HEK293 (cell line): ENCODE data around the gene LYL1.

ENCODE experiments used
- CTCF ChIA-PET: fragments of 350-600 bp; formaldehyde crosslinking; extraction: SDS; loops from one replicate; lab custom pipeline; 2021; ENCODE audit warnings: antibody characterized with exemption; lab: Yijun Ruan, JAX
- POLR2A ChIA-PET: fragments of 300-600 bp; formaldehyde crosslinking; extraction: SDS; loops from one replicate; lab custom pipeline; 2020; ENCODE audit warnings: antibody characterized with exemption, inconsistent platforms; lab: Yijun Ruan, JAX
- H3K27ac ChIP-seq: fragments of 200-500 bp; sonication (Bioruptor generic); 2 replicates; pipeline ENCODE4 v1.5.1; 2014; ENCODE audit warnings: low read depth, low read length, control low read depth, inconsistent platforms; ENCODE audit errors: extremely low read depth
- H3K36me3 ChIP-seq, 2 experiments: fragments of 200-500 bp in 1 of 2; sonication (Bioruptor generic) in 1 of 2; 1 replicate in 1 of 2; 2 replicates in 1 of 2; pipeline ENCODE4 v1.5.1; 2014 to 2017; ENCODE audit warnings: inconsistent platforms in 2 of 2, low read length in 2 of 2; ENCODE audit not compliant: control insufficient read depth in 2 of 2, insufficient read depth in 1 of 2
- H3K4me1 ChIP-seq: fragments of 200-500 bp; sonication (Bioruptor generic); 2 replicates; pipeline ENCODE4 v1.5.1; 2014; ENCODE audit warnings: mild to moderate bottlenecking, low read length, inconsistent platforms; ENCODE audit not compliant: control insufficient read depth, insufficient read depth
- H3K4me3 ChIP-seq: 2 replicates; pipeline ENCODE4 v1.5.1; 2011; ENCODE audit warnings: low read depth, mild to moderate bottlenecking, control low read depth, low read length, moderate library complexity
- H3K9me3 ChIP-seq: fragments of 200-500 bp; sonication (Bioruptor generic); 2 replicates; pipeline ENCODE4 v1.5.1; 2014; ENCODE audit warnings: low read depth, low read length, inconsistent platforms; ENCODE audit not compliant: control insufficient read depth, insufficient read depth
- ATF2 ChIP-seq: fragments of 450-650 bp; formaldehyde crosslinking; IDR thresholded peaks from 2 replicates; pipeline ENCODE4 v1.5.1; 2016; ENCODE audit warnings: missing biosample characterization, missing genetic modification characterization, low read depth
- ELK4 ChIP-seq: IDR thresholded peaks from 2 replicates; pipeline ENCODE4 v1.6.1; 2011; ENCODE audit warnings: mild to moderate bottlenecking, low read depth, low read length, borderline replicate concordance
- GLIS1 ChIP-seq: fragments of 450-650 bp; formaldehyde crosslinking; IDR thresholded peaks from 2 replicates; pipeline ENCODE4 v1.5.1; 2016; ENCODE audit warnings: missing biosample characterization, missing genetic modification characterization
- HOXA7 ChIP-seq: sonication (generic); formaldehyde crosslinking; IDR thresholded peaks from 2 replicates; pipeline ENCODE4 v1.8.1; 2022; ENCODE audit warnings: missing genetic modification reagents, borderline replicate concordance
- IKZF3 ChIP-seq: fragments of 450-650 bp; IDR thresholded peaks from 2 replicates; pipeline ENCODE4 v1.5.0; 2018; ENCODE audit warnings: missing biosample characterization, mild to moderate bottlenecking, missing genetic modification characterization, moderate library complexity
- KLF7 ChIP-seq: fragments of 450-650 bp; formaldehyde crosslinking; IDR thresholded peaks from 2 replicates; pipeline ENCODE4 v1.5.1; 2016; ENCODE audit warnings: missing biosample characterization, missing genetic modification characterization, borderline replicate concordance
- MYNN ChIP-seq: fragments of 450-650 bp; formaldehyde crosslinking; IDR thresholded peaks from 2 replicates; pipeline ENCODE4 v1.5.1; 2016; ENCODE audit warnings: missing biosample characterization, missing genetic modification characterization, borderline replicate concordance
- OSR2 ChIP-seq: fragments of 450-650 bp; formaldehyde crosslinking; IDR thresholded peaks from 2 replicates; pipeline ENCODE4 v1.5.1; 2016; ENCODE audit warnings: missing biosample characterization, missing genetic modification characterization
- PRDM1 ChIP-seq: fragments of 450-650 bp; formaldehyde crosslinking; IDR thresholded peaks from 2 replicates; pipeline ENCODE4; 2016; ENCODE audit warnings: missing biosample characterization, missing genetic modification characterization
- PRDM10 ChIP-seq: fragments of 450-650 bp; formaldehyde crosslinking; IDR thresholded peaks from 2 replicates; pipeline ENCODE4 v1.5.1; 2016; ENCODE audit warnings: missing biosample characterization, missing genetic modification characterization
- REPIN1 ChIP-seq: fragments of 450-650 bp; formaldehyde crosslinking; IDR thresholded peaks from 2 replicates; pipeline ENCODE4 v1.5.1; 2017; ENCODE audit warnings: missing biosample characterization, missing genetic modification characterization, low read depth
- YY1 ChIP-seq: fragments of 450-650 bp; formaldehyde crosslinking; IDR thresholded peaks from 2 replicates; pipeline ENCODE4 v1.5.1; 2018; ENCODE audit warnings: missing biosample characterization, missing genetic modification characterization
- ZBTB17 ChIP-seq: fragments of 450-650 bp; formaldehyde crosslinking; IDR thresholded peaks from 2 replicates; pipeline ENCODE4 v1.5.1; 2016; ENCODE audit warnings: missing biosample characterization, missing genetic modification characterization
- ZBTB20 ChIP-seq: fragments of 450-650 bp; formaldehyde crosslinking; IDR thresholded peaks from 2 replicates; pipeline ENCODE4 v1.5.1; 2016; ENCODE audit warnings: missing biosample characterization, missing genetic modification characterization
- ZIC2 ChIP-seq: fragments of 450-650 bp; formaldehyde crosslinking; IDR thresholded peaks from 2 replicates; pipeline ENCODE4 v1.5.1; 2016; ENCODE audit warnings: missing biosample characterization, missing genetic modification characterization
- ZNF175 ChIP-seq: fragments of 450-650 bp; formaldehyde crosslinking; IDR thresholded peaks from 2 replicates; pipeline ENCODE4 v1.5.1; 2016; ENCODE audit warnings: missing biosample characterization, missing genetic modification characterization
- ZNF335 ChIP-seq: fragments of 450-650 bp; formaldehyde crosslinking; conservative IDR thresholded peaks from 2 replicates; pipeline ENCODE4 v1.5.1; 2016; ENCODE audit warnings: missing biosample characterization, missing genetic modification characterization
- ZNF366 ChIP-seq: fragments of 450-650 bp; formaldehyde crosslinking; conservative IDR thresholded peaks from 2 replicates; pipeline ENCODE4 v1.5.1; 2016; ENCODE audit warnings: missing biosample characterization, missing genetic modification characterization
- ZNF600 ChIP-seq: fragments of 450-650 bp; formaldehyde crosslinking; IDR thresholded peaks from 2 replicates; pipeline ENCODE4 v1.5.1; 2016; ENCODE audit warnings: missing biosample characterization, missing genetic modification characterization
- ZNF658 ChIP-seq: fragments of 450-650 bp; formaldehyde crosslinking; IDR thresholded peaks from 2 replicates; pipeline ENCODE4; 2016; ENCODE audit warnings: missing biosample characterization, missing genetic modification characterization
- TF ChIP-seq, protein P1 (sequence below): fragments of 450-650 bp; formaldehyde crosslinking; IDR thresholded peaks from 2 replicates; pipeline ENCODE4; 2016; ENCODE audit warnings: missing biosample characterization, missing genetic modification characterization
- TF ChIP-seq, protein P2 (sequence below): fragments of 450-650 bp; formaldehyde crosslinking; IDR thresholded peaks from 2 replicates; pipeline ENCODE4 v1.5.1; 2016; ENCODE audit warnings: missing biosample characterization, missing genetic modification characterization, borderline replicate concordance

Gene LYL1

GRCh38 chr19:13079542-13079986 is 23.1 kb downstream of the LYL1 start (continued):
- peak; percentile 71 for TF ChIP-seq ZIC2 (tag by site-specific recombination)
- 0 out of 2 replicates have a peak, but pooled peaks have one; percentile 68 for TF ChIP-seq KLF7 (tag by site-specific recombination)
- no peak for TF ChIP-seq ATF2 (tag by site-specific recombination)
- TF ChIP-seq ZNF600 (tag by site-specific recombination) = peak; percentile 48
- no peak for TF ChIP-seq HOXA7 (CRISPR knock-in tag)
- no peak for TF ChIP-seq ZNF658 (tag by site-specific recombination)
- TF ChIP-seq OSR2 (tag by site-specific recombination) = no peak
- TF ChIP-seq, protein P1, sequence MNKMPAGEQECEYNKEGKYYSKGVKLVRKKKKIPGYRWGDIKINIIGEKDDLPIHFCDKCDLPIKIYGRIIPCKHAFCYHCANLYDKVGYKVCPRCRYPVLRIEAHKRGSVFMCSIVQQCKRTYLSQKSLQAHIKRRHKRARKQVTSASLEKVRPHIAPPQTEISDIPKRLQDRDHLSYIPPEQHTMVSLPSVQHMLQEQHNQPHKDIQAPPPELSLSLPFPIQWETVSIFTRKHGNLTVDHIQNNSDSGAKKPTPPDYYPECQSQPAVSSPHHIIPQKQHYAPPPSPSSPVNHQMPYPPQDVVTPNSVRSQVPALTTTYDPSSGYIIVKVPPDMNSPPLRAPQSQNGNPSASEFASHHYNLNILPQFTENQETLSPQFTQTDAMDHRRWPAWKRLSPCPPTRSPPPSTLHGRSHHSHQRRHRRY (tag by site-specific recombination) = no peak
- no peak for TF ChIP-seq MYNN (tag by site-specific recombination)
- peak; percentile 14; the same call in 1 of the 2 replicates for TF ChIP-seq ZBTB20 (tag by site-specific recombination)
- TF ChIP-seq REPIN1 = no peak
- no peak for TF ChIP-seq ZNF366 (tag by site-specific recombination)
- TF ChIP-seq, protein P2, sequence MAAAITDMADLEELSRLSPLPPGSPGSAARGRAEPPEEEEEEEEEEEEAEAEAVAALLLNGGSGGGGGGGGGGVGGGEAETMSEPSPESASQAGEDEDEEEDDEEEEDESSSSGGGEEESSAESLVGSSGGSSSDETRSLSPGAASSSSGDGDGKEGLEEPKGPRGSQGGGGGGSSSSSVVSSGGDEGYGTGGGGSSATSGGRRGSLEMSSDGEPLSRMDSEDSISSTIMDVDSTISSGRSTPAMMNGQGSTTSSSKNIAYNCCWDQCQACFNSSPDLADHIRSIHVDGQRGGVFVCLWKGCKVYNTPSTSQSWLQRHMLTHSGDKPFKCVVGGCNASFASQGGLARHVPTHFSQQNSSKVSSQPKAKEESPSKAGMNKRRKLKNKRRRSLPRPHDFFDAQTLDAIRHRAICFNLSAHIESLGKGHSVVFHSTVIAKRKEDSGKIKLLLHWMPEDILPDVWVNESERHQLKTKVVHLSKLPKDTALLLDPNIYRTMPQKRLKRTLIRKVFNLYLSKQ = no peak
- no peak for TF ChIP-seq ZNF175
- TF ChIP-seq GLIS1 (tag by site-specific recombination) = peak; percentile 92

GRCh38 chr19:13078897-13079541 is 23.6 kb downstream of the LYL1 start:
- peaks cover 14% of the 10 kb centered on the region for H3K4me1 ChIP-seq
- POLR2A ChIA-PET = interaction anchor here (1.1 to 2.1 kb wide), 3 partner anchors 18 to 94 kb away, joined by 3 to 6 read pairs (median 3); no protein-coding TSS in a partner anchor
- H3K4me3 ChIP-seq = no peak overlapping the region
- CTCF ChIA-PET = interaction anchor here (0.6 to 4.7 kb wide), 10 partner anchors 13 to 436 kb away, joined by 3 to 33 read pairs (median 5); no protein-coding TSS in a partner anchor
- H3K27ac ChIP-seq = peak overlapping the region; percentile 64
- H3K36me3 ChIP-seq = no peaks in the 10 kb centered on the region; a peak in 1 of 3 replicates
- no peaks in the 10 kb centered on the region for H3K9me3 ChIP-seq
- TF ChIP-seq ELK4 (no peak), ZNF600 (tag by site-specific recombination) (peak; percentile 83), YY1 (tag by site-specific recombination) (no peak), IKZF3 (0 out of 2 replicates have a peak, but pooled peaks have one; percentile 3), ZBTB17 (tag by site-specific recombination) (peak; percentile 72), ZNF335 (tag by site-specific recombination) (peak; percentile 29; the same call in 1 of the 2 replicates), PRDM10 (tag by site-specific recombination) (peak; percentile 40), ZNF366 (tag by site-specific recombination) (0 out of 2 replicates have a peak, but pooled peaks have one; percentile 16), OSR2 (tag by site-specific recombination) (peak; percentile 6; the same call in 1 of the 2 replicates), PRDM1 (tag by site-specific recombination) (no peak)
- TF ChIP-seq, all 188 proteins: peak for 7
